ENCODE data around the gene CARS1. TPM values are rescaled to one million over a fixed set of nuclear protein-coding genes. Genes with fewer than 3 reads are reported as not detected.
A peak's percentile ranks its signal among the peaks of the same experiment; 100 is the strongest.

CARS1 gene
- total RNA-seq, 1 donor from 2014 or later = 26.0 TPM

GRCh38 chr11:2951231-2952110, 105.8 kb downstream of the CARS1 start:
- TF ChIP-seq POLR2AphosphoS5 (IDR thresholded peaks at IDR 0.05; ENCODE audit: insufficient read depth in 1 of 2, low read depth in 1 of 2) = no peak
- TF ChIP-seq CTCF (IDR thresholded peaks at IDR 0.05) = no peak
- TF ChIP-seq POLR2A (IDR thresholded peaks at IDR 0.05) = no peak
- intact Hi-C loops (cut with DNase I) = no loop called here
- Histone ChIP-seq H3K27ac (no peak overlapping the region), H3K36me3 (peaks cover 0 to 85% of the 10 kb centered on the region in 2 donors), H3K4me3 (no peak overlapping the region), H3K27me3 (no peaks in the 10 kb centered on the region), H3K4me1 (no peaks in the 10 kb centered on the region), H3K9me3 (no peaks in the 10 kb centered on the region)
- DNase-seq (ENCODE audit: extremely low spot score in 2 of 2) = no peak

Small RNA genes within 50 kb of the gene (small RNA-seq; reads per million reads assigned to genes)
- gene RNU1-91P = not detected
- 20.8 reads per million, percentile 95 among the genes with 10 or more reads in this experiment for gene SNORA54

Other genes with a start within 250 kb of the CARS1 start
- 67.3 TPM for gene CDKN1C, start 171.6 kb downstream of the CARS1 start, total RNA-seq
- 43.5 TPM for gene PHLDA2, start 128.0 kb downstream of the CARS1 start, total RNA-seq
- 108 TPM for gene NAP1L4, start 65.1 kb downstream of the CARS1 start, total RNA-seq
- gene OSBPL5, start 107.9 kb upstream of the CARS1 start, total RNA-seq = 88.4 TPM
- not detected for gene MRGPRG, start 161.4 kb upstream of the CARS1 start, total RNA-seq
- not detected for gene MRGPRE, start 175.0 kb upstream of the CARS1 start, total RNA-seq

Data from vagina (tissue), 2 donors.